Measurements from ENCODE around the gene SPTBN2.

DNA sequence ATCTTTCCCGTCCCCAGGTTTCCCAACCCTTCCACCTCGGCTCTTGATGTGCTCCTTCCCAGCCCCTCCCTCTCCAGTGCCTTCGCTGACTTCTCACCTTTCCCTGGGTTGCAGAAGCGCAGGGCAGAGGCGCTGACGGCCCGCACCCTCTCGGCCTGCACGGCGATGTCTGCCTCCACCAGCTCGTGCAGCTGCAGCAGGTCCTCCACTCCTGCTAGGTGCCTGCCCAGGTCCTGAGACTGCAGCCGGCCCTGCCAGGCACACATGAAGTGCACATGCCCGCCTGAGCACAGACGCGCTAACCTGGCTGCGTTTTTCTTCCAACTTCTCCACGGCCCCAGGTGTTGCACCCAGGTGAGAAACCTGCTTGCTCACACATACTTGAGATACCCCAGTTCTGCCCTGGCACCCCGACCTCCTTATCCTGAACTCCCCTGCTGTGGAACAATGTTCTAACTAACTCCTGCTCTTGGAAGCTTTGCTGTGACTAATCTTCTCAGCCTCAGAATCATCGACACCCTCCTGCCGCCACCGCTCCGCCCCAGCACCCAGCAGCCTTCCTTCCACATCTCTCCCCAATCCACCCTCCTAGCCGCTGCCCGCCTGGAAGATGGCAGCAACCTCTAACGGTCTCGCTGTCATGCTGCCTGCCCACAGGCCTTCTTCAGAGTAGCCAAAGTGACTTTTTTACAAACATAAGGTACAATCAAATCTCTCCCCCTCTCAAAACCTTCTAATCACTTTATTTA lies 23.3 kb downstream of the SPTBN2 start:
- TF ChIP-seq, protein P1, sequence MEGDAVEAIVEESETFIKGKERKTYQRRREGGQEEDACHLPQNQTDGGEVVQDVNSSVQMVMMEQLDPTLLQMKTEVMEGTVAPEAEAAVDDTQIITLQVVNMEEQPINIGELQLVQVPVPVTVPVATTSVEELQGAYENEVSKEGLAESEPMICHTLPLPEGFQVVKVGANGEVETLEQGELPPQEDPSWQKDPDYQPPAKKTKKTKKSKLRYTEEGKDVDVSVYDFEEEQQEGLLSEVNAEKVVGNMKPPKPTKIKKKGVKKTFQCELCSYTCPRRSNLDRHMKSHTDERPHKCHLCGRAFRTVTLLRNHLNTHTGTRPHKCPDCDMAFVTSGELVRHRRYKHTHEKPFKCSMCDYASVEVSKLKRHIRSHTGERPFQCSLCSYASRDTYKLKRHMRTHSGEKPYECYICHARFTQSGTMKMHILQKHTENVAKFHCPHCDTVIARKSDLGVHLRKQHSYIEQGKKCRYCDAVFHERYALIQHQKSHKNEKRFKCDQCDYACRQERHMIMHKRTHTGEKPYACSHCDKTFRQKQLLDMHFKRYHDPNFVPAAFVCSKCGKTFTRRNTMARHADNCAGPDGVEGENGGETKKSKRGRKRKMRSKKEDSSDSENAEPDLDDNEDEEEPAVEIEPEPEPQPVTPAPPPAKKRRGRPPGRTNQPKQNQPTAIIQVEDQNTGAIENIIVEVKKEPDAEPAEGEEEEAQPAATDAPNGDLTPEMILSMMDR (IDR thresholded peaks at IDR 0.05), result no peak
- no peak for TF ChIP-seq POLR2A (IDR thresholded peaks at IDR 0.05)

Measured in Peyer's patch (tissue), 4 donors.